ENCODE results near the gene IL31RA.
"Not testable (repeated sequence)": the region's sequence is repeated elsewhere in the genome, so short reads cannot be mapped to it uniquely, and the experiment has no call there.

The IL31RA gene

GRCh38 chr5:55926476-55926875 is 75.3 kb downstream of the IL31RA start:
- no peak for DNase-seq (ENCODE audit: low spot score)

- DNase-seq (ENCODE audit: low spot score) = no peak
These were observed 76.9 kb downstream of the IL31RA start for GRCh38 chr5:55927861-55928655.

GRCh38 chr5:55929020-55929799 is 78.1 kb downstream of the IL31RA start:
- DNase-seq (ENCODE audit: low spot score) = no peak

GRCh38 chr5:55932700-55933099 is 81.5 kb downstream of the IL31RA start:
- DNase-seq (ENCODE audit: low spot score) = no peak

GRCh38 chr5:55933377-55934114 is 82.4 kb downstream of the IL31RA start:
- no peak for DNase-seq (ENCODE audit: low spot score)

- DNase-seq (ENCODE audit: low spot score) = no peak
These were observed 83.0 kb downstream of the IL31RA start for GRCh38 chr5:55934115-55934613.

GRCh38 chr5:55934720-55935119 is 83.6 kb downstream of the IL31RA start:
- DNase-seq (ENCODE audit: low spot score) = no peak

GRCh38 chr5:55935371-55935770 is 84.2 kb downstream of the IL31RA start:
- no peak for DNase-seq (ENCODE audit: low spot score)

- peak; percentile 71 for DNase-seq (ENCODE audit: low spot score)
These were observed 85.0 kb downstream of the IL31RA start for GRCh38 chr5:55936100-55936693.

- not testable (repeated sequence) for DNase-seq (ENCODE audit: low spot score)
These were observed 86.4 kb downstream of the IL31RA start for GRCh38 chr5:55937598-55937997.

GRCh38 chr5:55941154-55941553 is 90.0 kb downstream of the IL31RA start:
- not testable (repeated sequence) for DNase-seq (ENCODE audit: low spot score)

GRCh38 chr5:55959208-55959607 is 108.1 kb downstream of the IL31RA start:
- no peak for DNase-seq (ENCODE audit: low spot score)

- DNase-seq (ENCODE audit: low spot score) = no peak
These were observed 109.6 kb downstream of the IL31RA start for GRCh38 chr5:55960779-55961178.

GRCh38 chr5:55965525-55965924 is 114.4 kb downstream of the IL31RA start:
- DNase-seq (ENCODE audit: low spot score) = no peak

GRCh38 chr5:55966284-55966683 is 115.1 kb downstream of the IL31RA start:
- DNase-seq (ENCODE audit: low spot score) = no peak

- peak; percentile 30 for DNase-seq (ENCODE audit: low spot score)
These were observed 118.8 kb downstream of the IL31RA start for GRCh38 chr5:55969956-55970355.
